GM12892 (cell line): Measurements from ENCODE around the gene CA5B.
"Not testable (repeated sequence)": the region's sequence is repeated elsewhere in the genome, so short reads cannot be mapped to it uniquely, and the experiment has no call there.

Experiments
- DNase-seq: peaks from one replicate; pipeline ENCODE4 v3.0.0; 2011; ENCODE audit not compliant: insufficient read length
- FAIRE-seq: peaks from 2 replicates; lab custom pipeline; 2011; peaks lifted over from hg19 to GRCh38; lab: Jason Lieb, UNC
- POLR2A ChIP-seq: IDR thresholded peaks from 2 replicates; pipeline ENCODE4 v1.6.1; 2011; ENCODE audit warnings: low read depth, low read length, control low read depth
- POLR2AphosphoS5 ChIP-seq: IDR thresholded peaks from 2 replicates; pipeline ENCODE4 v1.6.1; 2011; ENCODE audit warnings: low read depth, low read length, control low read depth
- TAF1 ChIP-seq: IDR thresholded peaks from 2 replicates; pipeline ENCODE4 v1.6.1; 2011; ENCODE audit warnings: low read depth, mild to moderate bottlenecking, control low read depth, low read length, borderline replicate concordance

The CA5B gene

DNA sequence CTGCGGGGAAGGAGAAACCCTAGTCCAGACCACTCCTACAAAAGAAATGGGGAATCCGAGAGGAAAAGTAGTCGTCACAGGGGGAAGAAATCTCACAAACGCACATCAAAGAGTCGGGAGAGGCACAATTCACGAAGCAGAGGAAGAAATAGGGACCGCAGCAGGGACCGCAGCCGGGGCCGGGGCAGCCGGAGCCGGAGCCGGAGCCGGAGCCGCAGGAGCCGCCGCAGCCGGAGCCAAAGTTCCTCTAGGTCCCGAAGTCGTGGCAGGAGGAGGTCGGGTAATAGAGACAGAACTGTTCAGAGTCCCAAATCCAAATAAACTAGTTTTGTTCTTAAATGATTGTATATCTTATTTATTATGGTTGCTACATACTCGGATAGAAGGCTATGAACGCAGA is 84.9 kb downstream of the CA5B start:
- TF ChIP-seq POLR2AphosphoS5 (no peak), TAF1 (no peak), POLR2A (no peak)
- no peak for DNase-seq
- no peak for FAIRE-seq

DNA sequence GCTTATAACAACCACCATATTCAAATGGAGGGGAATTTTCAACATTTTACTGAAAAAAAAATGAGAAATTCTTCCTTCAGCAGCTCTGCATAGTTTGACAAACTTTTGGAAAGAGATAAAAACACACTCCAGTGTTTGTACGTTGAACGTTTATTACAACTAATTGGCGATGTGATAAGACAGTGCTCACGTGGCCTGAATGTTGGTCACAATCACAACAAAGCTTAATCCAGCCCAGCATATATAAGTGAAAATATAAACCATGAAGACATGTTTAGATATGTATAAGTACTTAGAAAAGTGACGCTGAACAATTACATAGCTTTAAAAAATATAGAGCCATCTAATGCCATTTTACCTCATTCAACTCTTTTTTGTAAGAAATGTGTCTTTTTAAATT is 87.9 kb downstream of the CA5B start:
- no peak for TF ChIP-seq TAF1
- TF ChIP-seq POLR2A, result no peak
- TF ChIP-seq POLR2AphosphoS5, result no peak
- no peak for FAIRE-seq
- no peak for DNase-seq

DNA sequence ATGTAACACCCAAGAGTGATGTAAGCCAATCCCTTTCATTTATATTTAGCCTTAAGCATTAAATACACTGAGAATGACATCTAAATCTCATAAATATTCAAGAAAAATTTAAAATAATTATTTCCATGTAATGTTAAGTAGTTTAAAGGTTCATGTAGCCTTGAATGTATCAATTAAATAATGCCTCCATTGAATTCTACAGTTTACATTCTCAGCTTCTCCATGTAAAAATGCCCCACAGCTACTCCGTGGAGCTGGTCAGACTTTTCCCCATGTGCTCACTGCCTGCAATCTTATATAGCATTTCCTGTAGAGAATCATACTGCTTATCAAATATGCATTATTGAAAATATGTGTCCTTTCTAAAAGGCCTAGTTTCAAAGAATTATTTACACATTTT is 91.1 kb downstream of the CA5B start:
- TF ChIP-seq POLR2A (no peak), TAF1 (no peak), POLR2AphosphoS5 (no peak)
- FAIRE-seq (no peak), DNase-seq (no peak)

DNA sequence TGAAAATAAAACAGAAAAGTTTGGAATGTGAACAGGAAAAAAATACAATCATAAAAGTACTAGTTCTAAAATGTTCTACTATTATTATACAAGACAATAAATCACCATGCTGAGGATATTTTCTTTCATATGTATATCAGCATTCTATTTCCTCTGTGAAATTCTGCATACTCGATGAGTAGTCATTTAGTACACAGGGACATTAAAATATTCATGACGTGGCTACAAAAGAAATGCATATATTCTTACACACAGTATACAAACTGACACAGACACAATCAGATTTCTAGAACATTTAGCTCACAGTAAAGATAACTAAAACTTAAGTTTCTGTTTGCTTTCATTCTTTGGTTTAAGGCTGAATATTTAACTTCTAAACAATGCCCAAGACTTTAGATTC is 93.3 kb downstream of the CA5B start:
- not testable (repeated sequence) for DNase-seq
- peak; percentile 91 for FAIRE-seq

DNA sequence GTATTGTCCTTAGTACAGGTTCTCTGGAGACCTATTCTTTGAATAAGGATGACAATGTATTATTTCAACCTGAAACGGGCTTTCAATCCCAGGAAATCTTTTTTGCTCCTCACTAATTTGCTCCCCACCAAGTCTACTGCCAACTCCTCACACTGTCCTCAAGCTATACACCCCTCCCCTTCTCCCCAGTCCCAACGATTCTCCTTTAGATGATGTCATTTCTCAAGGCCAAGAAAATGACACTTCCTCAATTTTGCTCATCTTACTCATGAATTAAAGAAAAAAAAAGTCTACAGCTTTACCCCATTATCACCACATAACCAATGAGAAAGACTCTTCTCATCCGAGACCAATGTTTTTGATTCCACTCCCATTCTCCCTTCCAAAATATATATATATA is 96.0 kb downstream of the CA5B start:
- no peak for DNase-seq
- TF ChIP-seq POLR2A (no peak), POLR2AphosphoS5 (no peak), TAF1 (no peak)
- no peak for FAIRE-seq

DNA sequence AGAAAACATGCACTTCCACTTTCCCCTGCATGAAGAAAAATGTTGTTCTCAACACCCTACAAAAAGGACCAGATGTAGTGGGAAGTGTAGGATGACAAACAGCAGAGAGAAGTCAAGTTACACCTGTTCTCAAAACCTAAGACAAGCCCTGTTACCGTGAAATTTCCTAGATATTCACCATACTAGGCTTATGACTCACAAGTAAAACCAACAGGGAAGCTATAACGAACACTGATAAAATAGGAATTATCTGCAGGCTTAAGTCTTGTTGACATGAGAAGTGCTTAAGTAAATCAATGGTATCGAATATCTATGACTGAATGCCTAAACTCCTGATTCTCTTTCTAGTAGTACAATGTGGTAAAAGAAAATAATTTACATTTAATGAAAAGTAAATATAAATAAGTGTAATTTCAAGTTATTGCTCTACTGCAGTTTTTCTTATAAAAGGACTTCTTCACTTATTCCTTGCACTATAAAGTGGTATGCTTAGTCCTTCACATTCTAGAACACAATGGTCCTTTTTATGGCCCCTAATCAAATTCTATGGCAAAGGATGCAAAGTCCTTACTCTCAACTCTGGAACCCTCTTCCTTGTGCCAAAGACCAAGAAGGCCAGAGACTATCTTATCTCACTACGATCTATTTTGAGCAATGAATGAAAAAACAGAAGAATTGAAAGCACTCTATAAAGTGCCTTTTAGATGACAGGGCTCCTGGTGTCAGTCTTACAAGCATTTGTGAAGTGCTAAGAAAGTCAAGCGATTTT is 96.9 kb downstream of the CA5B start:
- DNase-seq, result no peak
- TF ChIP-seq POLR2A (no peak), POLR2AphosphoS5 (no peak), TAF1 (no peak)
- peak; percentile 17 for FAIRE-seq
